K562 (cell line): ENCODE measurements around the gene RPL19.

Source experiments
- ARNT ChIP-seq, 2 experiments: fragments of 450-650 bp; IDR thresholded peaks; 2 replicates each; pipeline ENCODE4 v1.6.1; 2016; ENCODE audit warnings: mild to moderate bottlenecking in 1 of 2
- CREB5 ChIP-seq: fragments of 250-450 bp; sonication (Bioruptor Pico); IDR thresholded peaks from 2 replicates; pipeline ENCODE4 v1.5.0; 2020; ENCODE audit warnings: mild to moderate bottlenecking
- EP300 ChIP-seq: IDR thresholded peaks from 2 replicates; pipeline ENCODE4 v1.6.1; 2012; ENCODE audit warnings: low read length, improper control_type of control experiment
- GABPA ChIP-seq: fragments of 200-800 bp; sonication (Bioruptor generic); conservative IDR thresholded peaks from 2 replicates; pipeline ENCODE4 v1.6.1; 2016; ENCODE audit warnings: low read depth, missing genetic modification characterization, missing compliant biosample characterization
- PHF8 ChIP-seq: fragments of 200-600 bp; sonication (generic); IDR thresholded peaks from 2 replicates; pipeline ENCODE4 v1.6.1; 2012; ENCODE audit warnings: mixed run types, mild to moderate bottlenecking, inconsistent platforms, low read length, moderate library complexity, borderline replicate concordance
- ZNF699 ChIP-seq: fragments of 250-450 bp; sonication (Bioruptor Pico); IDR thresholded peaks from 2 replicates; pipeline ENCODE4 v1.8.0; 2021; ENCODE audit warnings: mild to moderate bottlenecking, moderate library complexity; ENCODE audit not compliant: insufficient replicate concordance
- TF ChIP-seq, protein P1 (sequence below), 2 experiments: IDR thresholded peaks; 2 replicates each; pipeline ENCODE4 v1.6.1; 2011; ENCODE audit warnings: borderline replicate concordance in 1 of 2, control low read depth in 1 of 2, low read depth in 1 of 2, low read length in 1 of 2, mild to moderate bottlenecking in 1 of 2, mixed read lengths in 1 of 2, moderate library complexity in 1 of 2; ENCODE audit not compliant: insufficient read depth in 1 of 2, insufficient read length in 1 of 2, poor library complexity in 1 of 2, severe bottlenecking in 1 of 2; ENCODE audit errors: extremely low read depth in 1 of 2
- TF ChIP-seq, protein P2 (sequence below), 3 experiments: IDR thresholded peaks in 2 of 3; conservative IDR thresholded peaks in 1 of 3; 2 replicates each; pipeline ENCODE4 v1.5.1; 2011 to 2012; ENCODE audit warnings: low read length in 3 of 3, mild to moderate bottlenecking in 3 of 3, control low read depth in 2 of 3, improper control_type of control experiment in 1 of 3, inconsistent platforms in 1 of 3, low read depth in 1 of 3, mixed read lengths in 1 of 3, moderate library complexity in 1 of 3; ENCODE audit not compliant: insufficient read depth in 2 of 3

- TF ChIP-seq ARNT (IDR thresholded peaks at IDR 0.05), result peak in 1 of 2 experiments; percentile 60; a peak in 1 of 4 replicates
- no peak for TF ChIP-seq EP300
- TF ChIP-seq ZNF699 (CRISPR knock-in tag), result no peak
- TF ChIP-seq, protein P1, sequence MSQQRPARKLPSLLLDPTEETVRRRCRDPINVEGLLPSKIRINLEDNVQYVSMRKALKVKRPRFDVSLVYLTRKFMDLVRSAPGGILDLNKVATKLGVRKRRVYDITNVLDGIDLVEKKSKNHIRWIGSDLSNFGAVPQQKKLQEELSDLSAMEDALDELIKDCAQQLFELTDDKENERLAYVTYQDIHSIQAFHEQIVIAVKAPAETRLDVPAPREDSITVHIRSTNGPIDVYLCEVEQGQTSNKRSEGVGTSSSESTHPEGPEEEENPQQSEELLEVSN (IDR thresholded peaks at IDR 0.05; ENCODE audit: borderline replicate concordance in 1 of 2, extremely low read depth in 1 of 2, insufficient read depth in 1 of 2, insufficient read length in 1 of 2, low read depth in 1 of 2, low read length in 1 of 2, poor library complexity in 1 of 2, severe bottlenecking in 1 of 2), result no peak
- TF ChIP-seq, protein P2, sequence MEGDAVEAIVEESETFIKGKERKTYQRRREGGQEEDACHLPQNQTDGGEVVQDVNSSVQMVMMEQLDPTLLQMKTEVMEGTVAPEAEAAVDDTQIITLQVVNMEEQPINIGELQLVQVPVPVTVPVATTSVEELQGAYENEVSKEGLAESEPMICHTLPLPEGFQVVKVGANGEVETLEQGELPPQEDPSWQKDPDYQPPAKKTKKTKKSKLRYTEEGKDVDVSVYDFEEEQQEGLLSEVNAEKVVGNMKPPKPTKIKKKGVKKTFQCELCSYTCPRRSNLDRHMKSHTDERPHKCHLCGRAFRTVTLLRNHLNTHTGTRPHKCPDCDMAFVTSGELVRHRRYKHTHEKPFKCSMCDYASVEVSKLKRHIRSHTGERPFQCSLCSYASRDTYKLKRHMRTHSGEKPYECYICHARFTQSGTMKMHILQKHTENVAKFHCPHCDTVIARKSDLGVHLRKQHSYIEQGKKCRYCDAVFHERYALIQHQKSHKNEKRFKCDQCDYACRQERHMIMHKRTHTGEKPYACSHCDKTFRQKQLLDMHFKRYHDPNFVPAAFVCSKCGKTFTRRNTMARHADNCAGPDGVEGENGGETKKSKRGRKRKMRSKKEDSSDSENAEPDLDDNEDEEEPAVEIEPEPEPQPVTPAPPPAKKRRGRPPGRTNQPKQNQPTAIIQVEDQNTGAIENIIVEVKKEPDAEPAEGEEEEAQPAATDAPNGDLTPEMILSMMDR (IDR thresholded peaks at IDR 0.05 in 2 of 3, conservative IDR thresholded peaks at IDR 0.05 in 1 of 3; ENCODE audit: insufficient read depth in 2 of 3, low read depth in 1 of 3, low read length in 3 of 3), result peak; percentile 94 to 99 (median 95)
- TF ChIP-seq PHF8, result no peak
- no peak for TF ChIP-seq GABPA (tag)
- no peak for TF ChIP-seq CREB5
These were observed 44.8 kb downstream of the RPL19 start for GRCh38 chr17:39244600-39245570.
